RWPE2 (cell line): Measurements from ENCODE around the gene GJB4.
A peak's percentile ranks its signal among the peaks of the same experiment; 100 is the strongest.

Experiments
- ATAC-seq: fragments of 200-7000 bp; cut with Tn5 transposase; 3 replicates; pipeline ENCODE4 v1.9.1; 2021; ENCODE audit warnings: low read depth
- DNase-seq: peaks from one replicate; pipeline ENCODE4 v3.0.0-alpha.2; 2020; ENCODE audit warnings: low spot score
- H3K27ac ChIP-seq: fragments of 450-650 bp; 2 replicates; pipeline ENCODE4 v1.5.1; 2017; ENCODE audit warnings: mild to moderate bottlenecking; ENCODE audit not compliant: poor library complexity, severe bottlenecking
- H3K27me3 ChIP-seq: fragments of 250-450 bp; sonication (Bioruptor Pico); 2 replicates; pipeline ENCODE4 v1.5.1; 2021; ENCODE audit warnings: mild to moderate bottlenecking, moderate library complexity; ENCODE audit not compliant: insufficient read depth, poor library complexity, severe bottlenecking
- H3K36me3 ChIP-seq: fragments of 250-450 bp; sonication (Bioruptor Pico); 2 replicates; pipeline ENCODE4 v1.5.1; 2020; ENCODE audit warnings: low read depth, mild to moderate bottlenecking, moderate library complexity
- H3K4me1 ChIP-seq: fragments of 250-450 bp; sonication (Bioruptor Pico); 2 replicates; pipeline ENCODE4 v1.5.1; 2021; ENCODE audit warnings: mild to moderate bottlenecking, moderate library complexity; ENCODE audit not compliant: insufficient read depth, poor library complexity, severe bottlenecking
- H3K4me3 ChIP-seq: fragments of 250-450 bp; sonication (Bioruptor Pico); 2 replicates; pipeline ENCODE4 v1.5.1; 2021; ENCODE audit warnings: mild to moderate bottlenecking, moderate library complexity; ENCODE audit not compliant: severe bottlenecking
- H3K9me3 ChIP-seq: fragments of 250-450 bp; sonication (Bioruptor Pico); 2 replicates; pipeline ENCODE4 v1.5.1; 2021; ENCODE audit warnings: mild to moderate bottlenecking, moderate library complexity; ENCODE audit not compliant: severe bottlenecking
- CTCF ChIP-seq: fragments of 450-650 bp; IDR thresholded peaks from one replicate; pipeline ENCODE4 v1.5.1; 2017; ENCODE audit warnings: mild to moderate bottlenecking, moderate library complexity; ENCODE audit not compliant: poor library complexity, severe bottlenecking

Gene GJB4

GRCh38 chr1:34753163-34753562 is 6.4 kb upstream of the GJB4 start:
- DNase-seq, result no peak
- peak overlapping the region; percentile 98 for H3K27ac ChIP-seq
- H3K27me3 ChIP-seq, result no peaks in the 10 kb centered on the region
- H3K36me3 ChIP-seq, result peaks cover 15% of the 10 kb centered on the region
- peaks cover 9% of the 10 kb centered on the region for H3K9me3 ChIP-seq
- H3K4me1 ChIP-seq, result peaks cover 24% of the 10 kb centered on the region
- no peak for TF ChIP-seq CTCF
- no peak overlapping the region for H3K4me3 ChIP-seq
- no peak for ATAC-seq

DNA sequence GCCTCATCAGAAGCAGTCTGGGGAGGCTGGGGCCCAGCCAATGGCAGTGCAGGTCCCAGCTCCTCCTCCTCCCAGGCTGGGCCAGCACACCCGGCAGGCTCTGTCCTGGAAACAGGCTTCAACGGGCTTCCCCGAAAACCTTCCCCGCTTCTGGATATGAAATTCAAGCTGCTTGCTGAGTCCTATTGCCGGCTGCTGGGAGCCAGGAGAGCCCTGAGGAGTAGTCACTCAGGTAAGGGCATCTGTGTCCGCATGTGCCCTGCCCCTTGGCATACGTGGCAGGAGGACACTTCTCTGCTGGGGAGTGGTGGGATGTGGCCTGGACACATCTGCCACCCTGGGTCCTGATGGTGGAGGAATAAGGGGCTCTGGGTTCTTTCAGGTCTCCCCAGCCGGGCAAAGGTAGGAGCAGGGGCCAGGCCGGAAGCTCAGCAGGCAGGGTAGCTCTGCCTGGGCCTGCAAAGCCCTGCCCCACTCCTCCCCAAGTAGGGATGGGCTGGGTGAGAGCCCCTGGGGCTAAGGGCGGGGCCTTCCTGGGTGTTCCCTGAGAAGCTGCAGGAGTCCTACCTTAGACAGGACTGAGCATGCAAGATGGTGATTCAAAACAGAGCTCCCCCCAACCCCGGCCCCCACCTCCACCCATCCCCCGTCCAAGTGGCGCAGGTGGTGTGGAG is 4.4 kb upstream of the GJB4 start, which contains the start of gene GJB5:
Gene GJB5, plus strand, starts transcription at position 84 of the 674 bp plus-strand sequence. CDS start 2,284 bp downstream, outside the sequence.
- Histone ChIP-seq H3K4me1 (peaks cover 35% of the 10 kb centered on the region), H3K9me3 (peaks cover 9% of the 10 kb centered on the region), H3K36me3 (peaks cover 18% of the 10 kb centered on the region), H3K27ac (peak within 1 kb of the TSS; percentile 98), H3K4me3 (peak within 1 kb of the TSS; percentile 31), H3K27me3 (no peaks in the 10 kb centered on the region)
- peak; percentile 96 for DNase-seq
- TF ChIP-seq CTCF, result no peak
- peak; percentile 88 for ATAC-seq

- no peak for ATAC-seq
- Histone ChIP-seq H3K4me1 (peaks cover 35% of the 10 kb centered on the region), H3K4me3 (peak overlapping the region; percentile 23), H3K27me3 (no peaks in the 10 kb centered on the region), H3K9me3 (peaks cover 9% of the 10 kb centered on the region), H3K36me3 (peaks cover 18% of the 10 kb centered on the region), H3K27ac (peak overlapping the region; percentile 98)
- no peak for TF ChIP-seq CTCF
- no peak for DNase-seq
Measured at GRCh38 chr1:34755961-34756360, 3.6 kb upstream of the GJB4 start.

DNA sequence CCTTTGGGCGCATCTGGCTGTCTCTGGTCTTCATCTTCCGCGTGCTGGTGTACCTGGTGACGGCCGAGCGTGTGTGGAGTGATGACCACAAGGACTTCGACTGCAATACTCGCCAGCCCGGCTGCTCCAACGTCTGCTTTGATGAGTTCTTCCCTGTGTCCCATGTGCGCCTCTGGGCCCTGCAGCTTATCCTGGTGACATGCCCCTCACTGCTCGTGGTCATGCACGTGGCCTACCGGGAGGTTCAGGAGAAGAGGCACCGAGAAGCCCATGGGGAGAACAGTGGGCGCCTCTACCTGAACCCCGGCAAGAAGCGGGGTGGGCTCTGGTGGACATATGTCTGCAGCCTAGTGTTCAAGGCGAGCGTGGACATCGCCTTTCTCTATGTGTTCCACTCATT is 2.2 kb upstream of the GJB4 start:
- TF ChIP-seq CTCF, result no peak
- no peak for ATAC-seq
- peaks cover 40% of the 10 kb centered on the region for H3K4me1 ChIP-seq

GRCh38 chr1:34758751-34759150 is 789 bp upstream of the GJB4 start:
- ATAC-seq (no peak), DNase-seq (no peak)

More for the DNA sequence above, 2.2 kb upstream of the GJB4 start:
- Histone ChIP-seq H3K27ac (no peak overlapping the region), H3K4me3 (no peak overlapping the region), H3K9me3 (peaks cover 9% of the 10 kb centered on the region), H3K27me3 (no peaks in the 10 kb centered on the region), H3K36me3 (peaks cover 18% of the 10 kb centered on the region)
- no peak for DNase-seq

More at GRCh38 chr1:34758751-34759150, 789 bp upstream of the GJB4 start:
- Histone ChIP-seq H3K9me3 (no peaks in the 10 kb centered on the region), H3K4me1 (peaks cover 48% of the 10 kb centered on the region), H3K27ac (peak overlapping the region; percentile 56), H3K36me3 (peaks cover 18% of the 10 kb centered on the region), H3K27me3 (no peaks in the 10 kb centered on the region), H3K4me3 (no peak overlapping the region)
- TF ChIP-seq CTCF, result no peak
